Prostate gland (tissue), 2 donors: ENCODE data around the gene UGGT1.

Experiments
- CTCF ChIP-seq, 4 experiments: fragments of 200-600 bp in 2 of 4; fragments of 450-650 bp in 2 of 4; sonication (generic) in 2 of 4; IDR thresholded peaks; 1 replicate in 3 of 4; 2 replicates in 1 of 4; pipeline ENCODE4 v1.5.1; 2016 to 2019; ENCODE audit warnings: antibody characterized with exemption in 4 of 4, mild to moderate bottlenecking in 2 of 4, moderate library complexity in 2 of 4
- POLR2A ChIP-seq: fragments of 450-650 bp; IDR thresholded peaks from one replicate; pipeline ENCODE4 v1.6.1; 2016; ENCODE audit warnings: antibody characterized with exemption, mild to moderate bottlenecking
- POLR2AphosphoS5 ChIP-seq: sonication (generic); formaldehyde crosslinking; IDR thresholded peaks from one replicate; pipeline ENCODE4 v1.6.1; 2017; ENCODE audit warnings: antibody characterized with exemption

- no peak for TF ChIP-seq CTCF (IDR thresholded peaks at IDR 0.05)
- TF ChIP-seq POLR2AphosphoS5, result no peak
- no peak for TF ChIP-seq POLR2A
These were observed 108.1 kb downstream of the UGGT1 start for GRCh38 chr2:128199141-128199540.
